Right renal cortex interstitium (tissue), 3 donors: Measurements from ENCODE around the gene METTL14. TPM values are rescaled to one million over a fixed set of nuclear protein-coding genes. Genes with fewer than 3 reads are reported as not detected.

Experiments
- DNase-seq, 3 donors: peaks; one replicate each; pipeline ENCODE4 v3.0.0-alpha.2; 2013; ENCODE audit warnings: low read depth in 3 of 3, low spot score in 2 of 3
- polyA plus RNA-seq, 3 donors: library from polyadenylated mRNA; unstranded; fragments of 120-200 nt; gene quantifications; one replicate each; pipeline ENCODE4 v1.2.1, GENCODE V29; 2013; ENCODE audit not compliant: insufficient read length in 3 of 3

Gene METTL14
- polyA plus RNA-seq, 3 donors = 66.8 to 73.8 (median 67.7) TPM

- no peak for DNase-seq
Observed at GRCh38 chr4:118756958-118757357, 71.8 kb downstream of the METTL14 start.

- peak in 1 of 3 donors; percentile 40 for DNase-seq
Observed at GRCh38 chr4:118757761-118758251, 72.6 kb downstream of the METTL14 start.

GRCh38 chr4:118758293-118758692, 73.1 kb downstream of the METTL14 start:
- no peak for DNase-seq

- no peak for DNase-seq
Observed at GRCh38 chr4:118759481-118759880, 74.3 kb downstream of the METTL14 start.

- no peak for DNase-seq
Observed at GRCh38 chr4:118760092-118760491, 74.9 kb downstream of the METTL14 start.

- no peak for DNase-seq
Observed at GRCh38 chr4:118760493-118760892, 75.3 kb downstream of the METTL14 start.

- DNase-seq = no peak
Observed at GRCh38 chr4:118761397-118762016, 76.3 kb downstream of the METTL14 start.

- DNase-seq = no peak
Observed at GRCh38 chr4:118762155-118762554, 77.0 kb downstream of the METTL14 start.

- DNase-seq = peak in 1 of 3 donors; percentile 54
Observed at GRCh38 chr4:118762730-118763477, 77.7 kb downstream of the METTL14 start.

Other genes starting within 250 kb of the METTL14 start
- gene SEC24D, start 150.7 kb downstream of the METTL14 start, polyA plus RNA-seq = 10 to 100 TPM; 41.3 to 43.0 (median 42.0) TPM
- gene SYNPO2, start 203.5 kb downstream of the METTL14 start, polyA plus RNA-seq = 10 to 100 TPM; 17.6 to 21.9 (median 18.1) TPM